GM21390 (cell line): ENCODE results near the gene DPH5.
"Not testable (repeated sequence)": the region's sequence is repeated elsewhere in the genome, so short reads cannot be mapped to it uniquely, and the experiment has no call there.

Experiments
- ATAC-seq: cut with Tn5 transposase; IDR thresholded peaks from one replicate; pipeline ENCODE4 v1.9.1; 2021; ENCODE audit not compliant: unreplicated experiment

DPH5 gene

GRCh38 chr1:101032129-101032528, 6.5 kb upstream of the DPH5 start:
- ATAC-seq: not testable (repeated sequence)

- ATAC-seq: no peak
These were observed 5.3 kb upstream of the DPH5 start for GRCh38 chr1:101030881-101031280.

- ATAC-seq: no peak
These were observed 3.6 kb upstream of the DPH5 start for GRCh38 chr1:101029184-101029583.

GRCh38 chr1:101028466-101028865, 2.9 kb upstream of the DPH5 start:
- ATAC-seq: no peak

GRCh38 chr1:101027194-101027772, 1.7 kb upstream of the DPH5 start:
- no peak for ATAC-seq

GRCh38 chr1:101026430-101026788, 825 bp upstream of the DPH5 start:
- ATAC-seq: no peak

- ATAC-seq: peak; percentile 21
These were observed 314 bp downstream of the DPH5 start for GRCh38 chr1:101025283-101025656.

- ATAC-seq: no peak
These were observed 3.3 kb downstream of the DPH5 start for GRCh38 chr1:101022294-101022693.

GRCh38 chr1:101017448-101017847, 8.1 kb downstream of the DPH5 start:
- ATAC-seq: no peak

- no peak for ATAC-seq
These were observed 11.8 kb downstream of the DPH5 start for GRCh38 chr1:101013776-101014175.

- no peak for ATAC-seq
These were observed 17.3 kb downstream of the DPH5 start for GRCh38 chr1:101008229-101008834.

GRCh38 chr1:101006553-101006952, 19.0 kb downstream of the DPH5 start:
- ATAC-seq: no peak

GRCh38 chr1:101005871-101006270, 19.7 kb downstream of the DPH5 start:
- ATAC-seq: no peak

- no peak for ATAC-seq
These were observed 20.4 kb downstream of the DPH5 start for GRCh38 chr1:101005183-101005582.

GRCh38 chr1:101004670-101005069, 20.9 kb downstream of the DPH5 start:
- ATAC-seq: no peak

- no peak for ATAC-seq
These were observed 21.5 kb downstream of the DPH5 start for GRCh38 chr1:101004061-101004460.

GRCh38 chr1:101003012-101003650, 22.5 kb downstream of the DPH5 start:
- ATAC-seq: no peak

GRCh38 chr1:101002551-101002950, 23.0 kb downstream of the DPH5 start:
- ATAC-seq: peak; percentile 64

GRCh38 chr1:101000131-101000873, 25.3 kb downstream of the DPH5 start:
- ATAC-seq: no peak

GRCh38 chr1:100998426-100998825, 27.2 kb downstream of the DPH5 start:
- no peak for ATAC-seq

GRCh38 chr1:100995198-100995988, 30.2 kb downstream of the DPH5 start:
- ATAC-seq: no peak
